DND-41 (cell line): ENCODE results near the gene HLA-DPB1.

Experiments used
- ATAC-seq: fragments of 200-7000 bp; cut with Tn5 transposase; 3 replicates; pipeline ENCODE4 v1.9.1; 2021; ENCODE audit warnings: low read depth; ENCODE audit not compliant: insufficient read depth
- DNase-seq: peaks from one replicate; pipeline ENCODE4 v3.0.0-alpha.2; 2020
- H2AFZ ChIP-seq: 2 replicates; pipeline ENCODE4 v1.6.0; 2012; ENCODE audit warnings: low read depth, low read length
- H3K27ac ChIP-seq: 2 replicates; pipeline ENCODE4 v1.5.1; 2012; ENCODE audit warnings: low read length, inconsistent platforms
- H3K27me3 ChIP-seq: fragments of 200-600 bp; sonication (generic); 2 replicates; pipeline ENCODE4 v1.6.0; 2012; ENCODE audit warnings: low read length, mild to moderate bottlenecking, inconsistent platforms; ENCODE audit not compliant: insufficient read depth, poor library complexity
- H3K36me3 ChIP-seq: 2 replicates; pipeline ENCODE4 v1.5.1; 2012; ENCODE audit warnings: low read length, inconsistent platforms; ENCODE audit not compliant: insufficient read depth
- H3K4me1 ChIP-seq: 2 replicates; pipeline ENCODE4 v1.5.1; 2012; ENCODE audit warnings: mild to moderate bottlenecking, low read length; ENCODE audit not compliant: insufficient read depth
- H3K4me2 ChIP-seq: 2 replicates; pipeline ENCODE4 v1.6.0; 2012; ENCODE audit warnings: mild to moderate bottlenecking, moderate library complexity, low read length, inconsistent platforms; ENCODE audit not compliant: insufficient read depth
- H3K4me3 ChIP-seq, 2 experiments: fragments of 200-600 bp in 1 of 2; shearing (Covaris generic) in 1 of 2; 2 replicates each; pipeline ENCODE4 v1.5.1; 2012 to 2016; ENCODE audit warnings: inconsistent platforms in 2 of 2, low read length in 2 of 2, mild to moderate bottlenecking in 2 of 2, low read depth in 1 of 2, moderate library complexity in 1 of 2
- H3K79me2 ChIP-seq: 2 replicates; pipeline ENCODE4 v1.6.0; 2012; ENCODE audit warnings: low read length, inconsistent platforms; ENCODE audit not compliant: insufficient read depth
- H3K9ac ChIP-seq: 2 replicates; pipeline ENCODE4 v1.6.0; 2012; ENCODE audit warnings: low read depth, mild to moderate bottlenecking, inconsistent platforms, low read length, moderate library complexity
- H3K9me3 ChIP-seq: 2 replicates; pipeline ENCODE4 v1.5.1; 2012; ENCODE audit warnings: low read length, moderate library complexity, mild to moderate bottlenecking, inconsistent platforms; ENCODE audit not compliant: insufficient read depth, severe bottlenecking
- H4K20me1 ChIP-seq: 2 replicates; pipeline ENCODE4 v1.6.0; 2012; ENCODE audit warnings: low read length; ENCODE audit not compliant: insufficient read depth
- EZH2 ChIP-seq: IDR thresholded peaks from 3 replicates; pipeline ENCODE4 v1.6.1; 2012; ENCODE audit warnings: borderline replicate concordance, low read depth, mild to moderate bottlenecking, moderate library complexity, low read length, inconsistent platforms; ENCODE audit not compliant: severe bottlenecking
- TF ChIP-seq, protein P1 (sequence below): IDR thresholded peaks from 2 replicates; pipeline ENCODE4 v1.5.1; 2012; ENCODE audit warnings: borderline replicate concordance, low read length, moderate library complexity, mild to moderate bottlenecking; ENCODE audit not compliant: poor library complexity, severe bottlenecking; ENCODE audit errors: extremely low read depth

Gene HLA-DPB1

DNA sequence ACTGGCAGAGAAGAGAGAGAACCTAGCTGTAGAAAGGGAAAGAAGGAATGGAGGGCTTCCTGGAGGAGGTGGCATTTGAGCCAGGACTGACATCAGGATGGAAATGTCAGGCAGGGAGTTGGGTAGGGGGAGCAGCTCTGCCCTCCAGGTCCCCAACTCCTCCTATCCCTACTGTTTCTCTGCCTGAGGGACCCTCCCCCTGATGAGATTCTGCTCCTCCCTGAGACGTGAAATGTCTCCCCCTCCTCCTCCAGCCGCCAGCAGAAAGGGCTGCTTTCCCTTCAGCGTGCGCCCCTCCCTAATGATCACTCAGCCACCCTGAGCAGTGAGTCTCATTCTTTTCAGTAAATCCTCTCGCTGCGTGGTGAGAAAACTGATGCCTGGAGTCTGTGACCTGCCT, 40.6 kb downstream of the HLA-DPB1 start:
- no peaks in the 10 kb centered on the region for H3K79me2 ChIP-seq
- H3K36me3 ChIP-seq, result no peaks in the 10 kb centered on the region
- H3K27me3 ChIP-seq, result peaks cover 25% of the 10 kb centered on the region
- no peak for TF ChIP-seq EZH2
- TF ChIP-seq, protein P1, sequence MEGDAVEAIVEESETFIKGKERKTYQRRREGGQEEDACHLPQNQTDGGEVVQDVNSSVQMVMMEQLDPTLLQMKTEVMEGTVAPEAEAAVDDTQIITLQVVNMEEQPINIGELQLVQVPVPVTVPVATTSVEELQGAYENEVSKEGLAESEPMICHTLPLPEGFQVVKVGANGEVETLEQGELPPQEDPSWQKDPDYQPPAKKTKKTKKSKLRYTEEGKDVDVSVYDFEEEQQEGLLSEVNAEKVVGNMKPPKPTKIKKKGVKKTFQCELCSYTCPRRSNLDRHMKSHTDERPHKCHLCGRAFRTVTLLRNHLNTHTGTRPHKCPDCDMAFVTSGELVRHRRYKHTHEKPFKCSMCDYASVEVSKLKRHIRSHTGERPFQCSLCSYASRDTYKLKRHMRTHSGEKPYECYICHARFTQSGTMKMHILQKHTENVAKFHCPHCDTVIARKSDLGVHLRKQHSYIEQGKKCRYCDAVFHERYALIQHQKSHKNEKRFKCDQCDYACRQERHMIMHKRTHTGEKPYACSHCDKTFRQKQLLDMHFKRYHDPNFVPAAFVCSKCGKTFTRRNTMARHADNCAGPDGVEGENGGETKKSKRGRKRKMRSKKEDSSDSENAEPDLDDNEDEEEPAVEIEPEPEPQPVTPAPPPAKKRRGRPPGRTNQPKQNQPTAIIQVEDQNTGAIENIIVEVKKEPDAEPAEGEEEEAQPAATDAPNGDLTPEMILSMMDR, result no peak
- H3K27ac ChIP-seq, result no peak overlapping the region
- no peak overlapping the region for H3K4me3 ChIP-seq
- no peaks in the 10 kb centered on the region for H4K20me1 ChIP-seq
- no peak for DNase-seq
- no peak overlapping the region for H2AFZ ChIP-seq
- H3K4me1 ChIP-seq, result no peaks in the 10 kb centered on the region
- H3K9ac ChIP-seq, result no peak overlapping the region
- H3K9me3 ChIP-seq, result no peaks in the 10 kb centered on the region
- no peak for ATAC-seq
- no peak overlapping the region for H3K4me2 ChIP-seq

DNA sequence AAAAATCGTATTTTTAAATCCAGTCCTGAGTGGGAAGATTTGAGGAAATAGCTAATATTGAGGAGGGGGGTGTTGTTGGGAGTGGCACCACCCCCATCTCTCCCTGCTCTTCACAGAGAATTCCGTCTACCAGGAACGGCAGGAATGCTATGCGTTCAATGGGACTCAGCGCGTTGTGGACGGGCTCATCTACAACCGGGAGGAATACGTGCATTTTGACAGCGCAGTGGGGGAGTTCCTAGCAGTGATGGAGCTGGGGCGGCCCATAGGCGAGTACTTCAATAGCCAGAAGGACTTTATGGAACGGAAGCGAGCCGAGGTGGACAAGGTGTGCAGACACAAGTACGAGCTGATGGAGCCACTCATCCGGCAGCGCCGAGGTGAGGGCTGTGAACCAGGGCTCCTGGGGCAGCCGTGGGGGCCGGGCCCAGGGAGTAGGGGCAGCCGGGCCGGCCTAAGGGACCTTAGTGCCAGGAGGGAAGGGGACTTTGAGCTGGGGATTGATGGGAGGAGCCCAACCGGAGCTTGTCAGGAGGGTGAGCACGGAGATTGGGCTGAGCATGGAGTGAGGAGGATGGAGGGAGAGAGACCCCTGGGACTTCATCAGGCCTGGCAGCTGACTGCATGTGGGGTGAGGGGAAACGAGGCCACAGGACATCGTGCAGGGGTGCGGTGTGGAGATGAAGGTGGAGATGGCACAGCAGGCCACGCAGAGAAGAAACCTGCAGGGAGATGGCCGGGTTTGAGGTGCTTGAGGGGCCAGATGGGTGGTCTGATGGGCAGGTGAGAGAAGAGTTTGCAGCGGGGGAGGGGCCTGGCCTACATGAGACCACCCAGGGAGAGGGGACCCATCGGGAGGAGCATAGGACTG, 41.3 kb downstream of the HLA-DPB1 start:
- Histone ChIP-seq H3K9ac (no peak overlapping the region), H3K4me1 (no peaks in the 10 kb centered on the region), H3K9me3 (no peaks in the 10 kb centered on the region), H3K4me3 (no peak overlapping the region), H4K20me1 (no peaks in the 10 kb centered on the region), H3K79me2 (no peaks in the 10 kb centered on the region), H3K27me3 (peaks cover 26% of the 10 kb centered on the region), H3K36me3 (no peaks in the 10 kb centered on the region), H3K27ac (no peak overlapping the region), H2AFZ (no peak overlapping the region), H3K4me2 (no peak overlapping the region)
- no peak for ATAC-seq
- no peak for DNase-seq
- TF ChIP-seq, protein P1, result no peak
- no peak for TF ChIP-seq EZH2

DNA sequence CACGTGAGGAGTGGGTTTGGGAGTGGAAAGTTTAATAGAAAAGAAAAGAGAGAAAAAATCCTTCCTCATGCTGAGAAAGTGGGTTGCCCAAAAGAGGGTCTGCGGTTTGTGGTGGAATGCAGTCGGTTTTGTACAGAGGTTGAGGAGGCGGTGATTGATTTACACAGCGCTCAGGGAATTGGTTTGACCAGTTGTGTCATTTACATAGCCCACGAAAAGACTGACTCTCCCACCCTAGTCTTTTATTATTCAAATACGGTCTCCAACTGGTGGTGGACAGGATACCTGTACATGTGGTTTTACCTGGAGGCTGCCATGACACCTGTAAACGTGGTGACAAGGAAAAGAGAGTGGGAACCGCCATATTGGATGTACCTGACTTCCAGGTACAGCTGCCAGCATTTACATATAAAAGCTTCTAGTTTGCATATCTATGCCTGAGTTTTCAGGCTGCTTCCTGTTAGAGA, 42.1 kb downstream of the HLA-DPB1 start:
- no peak overlapping the region for H3K4me2 ChIP-seq
- H3K36me3 ChIP-seq, result no peaks in the 10 kb centered on the region
- no peak for ATAC-seq
- no peaks in the 10 kb centered on the region for H4K20me1 ChIP-seq
- H2AFZ ChIP-seq, result no peak overlapping the region
- TF ChIP-seq EZH2, result no peak
- TF ChIP-seq, protein P1, result no peak
- H3K27me3 ChIP-seq, result peaks cover 21% of the 10 kb centered on the region
- no peak for DNase-seq
- no peak overlapping the region for H3K9ac ChIP-seq
- no peaks in the 10 kb centered on the region for H3K79me2 ChIP-seq
- no peak overlapping the region for H3K4me3 ChIP-seq
- no peak overlapping the region for H3K27ac ChIP-seq
- no peaks in the 10 kb centered on the region for H3K4me1 ChIP-seq
- H3K9me3 ChIP-seq, result peaks cover under 1% of the 10 kb centered on the region
